Gastrocnemius medialis (tissue), 4 donors: ENCODE data around the gene PNMT. TPM values are rescaled to one million over a fixed set of nuclear protein-coding genes. Genes with fewer than 3 reads are reported as not detected.

Source experiments
- ATAC-seq, 2 donors: fragments of 150-250 bp; one replicate each; pipeline ENCODE4 v1.9.1; 2016
- DNase-seq, 2 donors: peaks; one replicate each; pipeline ENCODE4 v3.0.0-alpha.2; 2019
- H3K27ac ChIP-seq, 4 donors: fragments of 200-600 bp; sonication (generic); 1 replicate in 1 of 4; 2 replicates in 3 of 4; pipeline ENCODE4 v1.5.1; 2016 to 2018; ENCODE audit warnings: mild to moderate bottlenecking in 2 of 4, moderate library complexity in 1 of 4
- H3K27me3 ChIP-seq, 3 donors: fragments of 200-600 bp; sonication (generic) in 2 of 3; 1 replicate in 1 of 3; 2 replicates in 2 of 3; pipeline versions ENCODE4 v1.5.1 to v1.6.0; 2016 to 2019; ENCODE audit warnings: mild to moderate bottlenecking in 1 of 3, moderate library complexity in 1 of 3
- H3K36me3 ChIP-seq, 2 donors: fragments of 200-600 bp; sonication (generic) in 1 of 2; one replicate each; pipeline ENCODE4 v1.5.1; 2017 to 2018
- H3K4me1 ChIP-seq, 2 donors: fragments of 200-600 bp; sonication (generic) in 1 of 2; one replicate each; pipeline ENCODE4 v1.5.1; 2016 to 2017; ENCODE audit warnings: mild to moderate bottlenecking in 2 of 2
- H3K4me3 ChIP-seq, 4 donors: fragments of 200-600 bp; sonication (generic) in 3 of 4; 1 replicate in 1 of 4; 2 replicates in 3 of 4; pipeline ENCODE4 v1.5.1; 2016 to 2019; ENCODE audit warnings: mild to moderate bottlenecking in 2 of 4
- H3K9me3 ChIP-seq, 3 donors: fragments of 200-600 bp; sonication (generic) in 2 of 3; 1 replicate in 1 of 3; 2 replicates in 2 of 3; pipeline ENCODE4 v1.5.1; 2016 to 2019
- POLR2A ChIP-seq, 2 donors: fragments of 450-650 bp; IDR thresholded peaks; one replicate each; pipeline ENCODE4 v1.6.1; 2017; ENCODE audit warnings: antibody characterized with exemption in 2 of 2, mild to moderate bottlenecking in 2 of 2, moderate library complexity in 2 of 2
- in situ Hi-C, 4 donors: fragments of 200-750 bp; cut with MboI; loops; one replicate each; pipeline versions ENCODE4 v1.15.0 to v1.8.0; 2017; ENCODE audit warnings: low sequenced_read_pairs in 4 of 4
- intact Hi-C: fragments of 100-400 bp; cut with DNase I; formaldehyde crosslinking; loops from one replicate; pipeline ENCODE4 v1.15.1; 2023; ENCODE audit warnings: low total_unique reads
- total RNA-seq, 4 donors: library from RNA; depleted of rRNA; stranded (reverse); fragments of >200 nt; gene quantifications; one replicate each; pipeline versions ENCODE4 v1.1.0 to v1.2.3, GENCODE V29; 2016
- TF ChIP-seq, protein P1 (sequence below), 5 experiments: fragments of 450-650 bp in 3 of 5; fragments of 200-600 bp in 2 of 5; sonication (generic) in 2 of 5; IDR thresholded peaks in 4 of 5; conservative IDR thresholded peaks in 1 of 5; 1 replicate in 4 of 5; 2 replicates in 1 of 5; pipeline ENCODE4 v1.5.1; 2016 to 2019; ENCODE audit warnings: antibody characterized with exemption in 5 of 5, mild to moderate bottlenecking in 3 of 5, moderate library complexity in 3 of 5

Gene PNMT
- total RNA-seq, 4 donors from 2014 or later, result 2.0 to 11.8 (median 7.1) TPM

DNA sequence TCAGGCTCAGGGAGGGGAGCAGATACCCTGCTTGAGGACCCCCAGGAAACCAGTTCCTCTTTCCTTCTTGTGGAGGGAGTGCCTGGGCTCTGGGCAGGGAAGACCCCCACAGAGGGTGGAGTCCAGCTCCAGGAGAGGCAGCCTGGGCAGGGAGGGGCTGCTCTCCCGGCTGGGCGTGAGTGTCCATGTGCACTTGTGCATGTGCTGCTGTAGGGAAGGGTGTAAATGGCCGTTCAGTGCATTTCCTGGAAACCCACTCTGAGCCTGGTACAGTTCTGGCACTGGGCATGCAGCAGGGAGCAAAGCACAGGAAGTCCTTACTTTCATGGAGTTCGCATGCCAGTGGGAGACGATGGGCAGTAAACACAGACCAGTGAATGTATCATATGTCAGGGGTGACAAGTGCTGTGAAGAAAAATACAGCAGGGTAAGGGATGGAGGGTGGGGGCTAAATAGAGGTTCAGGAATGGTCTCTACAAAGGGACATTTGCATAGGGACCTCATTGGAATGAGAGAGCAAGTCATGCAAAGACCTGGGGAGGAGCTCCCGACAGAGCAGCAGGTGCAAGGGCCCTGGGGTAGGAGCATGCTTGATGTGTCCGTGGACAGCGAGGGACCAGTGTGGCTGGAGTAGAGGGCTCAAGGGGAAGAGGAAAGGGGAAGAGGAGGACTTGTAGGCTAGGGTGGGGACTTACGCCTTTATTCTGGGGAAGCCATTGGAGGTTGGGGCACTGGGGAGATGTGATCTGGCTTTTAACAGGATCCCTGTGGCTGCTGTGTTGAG, 25.8 kb upstream of the PNMT start:
- peaks cover 41 to 43% of the 10 kb centered on the region in 2 donors for H3K4me1 ChIP-seq
- TF ChIP-seq, protein P1, sequence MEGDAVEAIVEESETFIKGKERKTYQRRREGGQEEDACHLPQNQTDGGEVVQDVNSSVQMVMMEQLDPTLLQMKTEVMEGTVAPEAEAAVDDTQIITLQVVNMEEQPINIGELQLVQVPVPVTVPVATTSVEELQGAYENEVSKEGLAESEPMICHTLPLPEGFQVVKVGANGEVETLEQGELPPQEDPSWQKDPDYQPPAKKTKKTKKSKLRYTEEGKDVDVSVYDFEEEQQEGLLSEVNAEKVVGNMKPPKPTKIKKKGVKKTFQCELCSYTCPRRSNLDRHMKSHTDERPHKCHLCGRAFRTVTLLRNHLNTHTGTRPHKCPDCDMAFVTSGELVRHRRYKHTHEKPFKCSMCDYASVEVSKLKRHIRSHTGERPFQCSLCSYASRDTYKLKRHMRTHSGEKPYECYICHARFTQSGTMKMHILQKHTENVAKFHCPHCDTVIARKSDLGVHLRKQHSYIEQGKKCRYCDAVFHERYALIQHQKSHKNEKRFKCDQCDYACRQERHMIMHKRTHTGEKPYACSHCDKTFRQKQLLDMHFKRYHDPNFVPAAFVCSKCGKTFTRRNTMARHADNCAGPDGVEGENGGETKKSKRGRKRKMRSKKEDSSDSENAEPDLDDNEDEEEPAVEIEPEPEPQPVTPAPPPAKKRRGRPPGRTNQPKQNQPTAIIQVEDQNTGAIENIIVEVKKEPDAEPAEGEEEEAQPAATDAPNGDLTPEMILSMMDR (IDR thresholded peaks at IDR 0.05 in 4 of 5, conservative IDR thresholded peaks at IDR 0.05 in 1 of 5), result no peak
- TF ChIP-seq POLR2A (IDR thresholded peaks at IDR 0.05), result no peak
- intact Hi-C loops, result no loop called here
- H3K27ac ChIP-seq, result no peak overlapping the region
- H3K36me3 ChIP-seq, result no peaks in the 10 kb centered on the region
- no peaks in the 10 kb centered on the region for H3K9me3 ChIP-seq
- DNase-seq, result no peak
- H3K27me3 ChIP-seq, result no peaks in the 10 kb centered on the region
- in situ Hi-C loops, result no loop called here
- H3K4me3 ChIP-seq, result no peak overlapping the region
- no peak for ATAC-seq

DNA sequence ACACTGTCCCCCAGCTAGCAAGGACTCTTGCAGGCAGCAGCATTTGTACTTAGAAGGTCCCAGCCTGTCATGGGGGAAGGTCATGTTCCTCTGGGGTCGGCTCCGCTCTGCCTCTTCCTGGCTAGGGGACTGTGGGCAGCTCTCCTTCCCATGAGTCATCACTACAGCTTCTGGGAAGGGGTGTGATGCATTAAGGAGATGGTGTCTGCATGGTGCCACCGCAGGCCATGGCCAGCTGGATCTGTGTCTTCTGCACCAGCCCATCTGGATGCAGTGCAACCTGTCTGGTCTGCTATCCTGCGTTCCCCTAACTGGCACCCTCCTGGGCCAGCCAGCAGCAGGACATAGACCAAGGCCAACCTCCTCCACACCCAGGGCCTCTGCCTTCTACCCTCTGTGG, 25.0 kb upstream of the PNMT start:
- no peak overlapping the region for H3K27ac ChIP-seq
- DNase-seq (no peak), ATAC-seq (peak; percentile 32 to 46)
- no peak overlapping the region for H3K4me3 ChIP-seq
- H3K4me1 ChIP-seq, result peaks cover 34 to 35% of the 10 kb centered on the region in 2 donors
- no peaks in the 10 kb centered on the region for H3K36me3 ChIP-seq
- in situ Hi-C loops (no loop called here), intact Hi-C loops (no loop called here)
- H3K27me3 ChIP-seq, result no peaks in the 10 kb centered on the region
- TF ChIP-seq POLR2A (IDR thresholded peaks at IDR 0.05), result no peak
- TF ChIP-seq, protein P1 (IDR thresholded peaks at IDR 0.05 in 4 of 5, conservative IDR thresholded peaks at IDR 0.05 in 1 of 5), result no peak
- H3K9me3 ChIP-seq, result no peaks in the 10 kb centered on the region

DNA sequence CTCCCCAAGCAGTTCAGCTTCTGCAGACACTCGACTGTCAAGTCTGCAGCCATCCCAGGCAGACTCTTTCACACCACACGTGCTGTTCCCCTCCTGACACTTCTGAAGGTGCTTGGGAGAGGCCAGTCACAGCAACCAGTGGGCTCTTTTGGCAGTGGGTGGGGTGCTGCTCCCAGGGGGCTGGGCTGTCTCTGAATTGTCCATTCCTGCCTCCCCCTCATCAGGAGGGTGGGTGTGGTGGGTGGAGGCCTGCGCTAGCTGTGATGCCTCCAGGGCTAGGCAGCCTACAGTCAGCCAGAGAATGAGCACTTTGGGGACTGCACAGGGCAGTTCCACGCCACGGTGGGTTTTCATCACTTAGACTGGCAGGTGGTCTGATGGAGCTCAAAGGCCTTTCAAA, 21.0 kb upstream of the PNMT start:
- Histone ChIP-seq H3K9me3 (no peaks in the 10 kb centered on the region), H3K27ac (no peak overlapping the region), H3K27me3 (no peaks in the 10 kb centered on the region), H3K4me1 (peaks cover under 1 to 14% of the 10 kb centered on the region in 2 donors), H3K36me3 (no peaks in the 10 kb centered on the region), H3K4me3 (no peak overlapping the region)
- DNase-seq (no peak), ATAC-seq (no peak)
- in situ Hi-C loops (no loop called here), intact Hi-C loops (no loop called here)
- TF ChIP-seq, protein P1 (IDR thresholded peaks at IDR 0.05 in 4 of 5, conservative IDR thresholded peaks at IDR 0.05 in 1 of 5), result no peak
- no peak for TF ChIP-seq POLR2A (IDR thresholded peaks at IDR 0.05)

DNA sequence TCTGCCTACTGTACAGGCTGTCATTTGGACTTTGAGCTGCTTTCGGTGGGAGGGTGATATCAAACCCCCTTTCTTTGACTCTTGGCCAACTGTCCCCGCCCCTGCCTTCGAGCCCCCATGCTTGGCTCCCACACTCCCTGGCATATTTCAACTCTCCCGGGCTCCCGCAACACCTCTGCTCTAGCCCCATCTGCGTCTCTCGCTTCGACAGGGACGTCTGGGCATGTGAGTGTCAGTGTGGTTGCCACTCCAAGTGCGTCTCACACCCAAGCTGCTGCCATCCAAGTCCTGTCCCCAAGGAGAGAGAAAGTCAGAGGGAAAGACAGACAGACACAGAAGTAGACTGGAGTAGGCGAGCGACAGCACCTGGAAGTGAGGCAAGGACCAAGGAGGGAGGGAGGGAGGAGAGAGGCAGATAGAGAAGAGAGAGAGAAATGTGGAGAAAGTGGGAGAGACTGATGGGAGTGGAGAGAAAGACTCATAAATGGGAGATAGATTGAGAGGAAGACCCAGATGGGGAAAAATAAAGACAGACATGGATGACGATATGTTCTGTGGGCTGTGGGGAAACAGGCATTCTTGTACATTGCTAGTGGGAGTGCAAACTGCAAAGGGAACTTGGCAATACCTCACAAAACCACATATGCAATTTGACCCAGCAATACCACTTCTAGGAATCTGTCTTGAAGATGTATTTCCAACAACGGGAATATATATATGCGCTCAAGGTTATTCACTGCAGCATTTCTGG, 19.5 kb upstream of the PNMT start:
- intact Hi-C loops, result no loop called here
- TF ChIP-seq POLR2A (IDR thresholded peaks at IDR 0.05), result no peak
- TF ChIP-seq, protein P1 (IDR thresholded peaks at IDR 0.05 in 4 of 5, conservative IDR thresholded peaks at IDR 0.05 in 1 of 5), result no peak
- in situ Hi-C loops, result no loop called here
- no peaks in the 10 kb centered on the region for H3K27me3 ChIP-seq
- no peak for DNase-seq
- no peaks in the 10 kb centered on the region for H3K36me3 ChIP-seq
- H3K4me3 ChIP-seq, result no peak overlapping the region
- peaks cover 0 to 5% of the 10 kb centered on the region in 2 donors for H3K4me1 ChIP-seq
- no peak for ATAC-seq
- no peak overlapping the region for H3K27ac ChIP-seq
- no peaks in the 10 kb centered on the region for H3K9me3 ChIP-seq
